Measurements from ENCODE around the gene YLPM1.

Gene YLPM1

GRCh38 chr14:74733221-74733620 lies 29.9 kb upstream of the YLPM1 start:
- no peak overlapping the region for H3K9ac ChIP-seq (ENCODE audit: low read depth, low read length, poor library complexity, severe bottlenecking)
- H3K9me2 ChIP-seq (replicated peaks; ENCODE audit: low read depth, low read length), result no peaks in the 10 kb centered on the region
- no peak overlapping the region for H2AFZ ChIP-seq (ENCODE audit: low read length)
- H4K20me1 ChIP-seq (ENCODE audit: insufficient read depth, low read length, poor library complexity, severe bottlenecking), result no peaks in the 10 kb centered on the region
- H3K4me1 ChIP-seq (ENCODE audit: insufficient read depth, low read length, poor library complexity, severe bottlenecking), result no peaks in the 10 kb centered on the region
- H3K4me3 ChIP-seq (ENCODE audit: low read length, poor library complexity, severe bottlenecking), result no peak overlapping the region
- H3F3A ChIP-seq (ENCODE audit: low read depth), result no peaks in the 10 kb centered on the region
- no peak overlapping the region for H3K4me2 ChIP-seq (ENCODE audit: low read depth, low read length, poor library complexity, severe bottlenecking)
- H3K79me2 ChIP-seq (ENCODE audit: insufficient read depth, low read length), result peaks cover 5% of the 10 kb centered on the region; the same call in 1 of the 2 replicates
- H3K27me3 ChIP-seq (ENCODE audit: insufficient read depth, low read length, poor library complexity, severe bottlenecking), result no peaks in the 10 kb centered on the region
- TF ChIP-seq EZH2phosphoT487 (IDR thresholded peaks at IDR 0.05; ENCODE audit: borderline replicate concordance), result no peak
- TF ChIP-seq CTCF (conservative IDR thresholded peaks at IDR 0.05; ENCODE audit: low read length), result no peak
- H3K9me3 ChIP-seq (ENCODE audit: insufficient read depth, low read depth, low read length), result no peaks in the 10 kb centered on the region
- H3K36me3 ChIP-seq (ENCODE audit: insufficient read depth, low read length), result peaks cover 46% of the 10 kb centered on the region; the same call in 1 of the 2 replicates

GRCh38 chr14:74735125-74735524 lies 28.0 kb upstream of the YLPM1 start:
- Histone ChIP-seq H3F3A (ENCODE audit: low read depth) (no peaks in the 10 kb centered on the region), H3K4me3 (ENCODE audit: low read length, poor library complexity, severe bottlenecking) (no peak overlapping the region), H2AFZ (ENCODE audit: low read length) (no peak overlapping the region), H3K9me3 (ENCODE audit: insufficient read depth, low read depth, low read length) (no peaks in the 10 kb centered on the region), H4K20me1 (ENCODE audit: insufficient read depth, low read length, poor library complexity, severe bottlenecking) (no peaks in the 10 kb centered on the region), H3K36me3 (ENCODE audit: insufficient read depth, low read length) (peaks cover 46% of the 10 kb centered on the region; the same call in 1 of the 2 replicates), H3K4me1 (ENCODE audit: insufficient read depth, low read length, poor library complexity, severe bottlenecking) (no peaks in the 10 kb centered on the region), H3K9me2 (replicated peaks; ENCODE audit: low read depth, low read length) (no peaks in the 10 kb centered on the region), H3K27me3 (ENCODE audit: insufficient read depth, low read length, poor library complexity, severe bottlenecking) (no peaks in the 10 kb centered on the region), H3K4me2 (ENCODE audit: low read depth, low read length, poor library complexity, severe bottlenecking) (no peak overlapping the region), H3K9ac (ENCODE audit: low read depth, low read length, poor library complexity, severe bottlenecking) (no peak overlapping the region), H3K79me2 (ENCODE audit: insufficient read depth, low read length) (peaks cover 4% of the 10 kb centered on the region; the same call in 1 of the 2 replicates)
- no peak for TF ChIP-seq CTCF (conservative IDR thresholded peaks at IDR 0.05; ENCODE audit: low read length)
- no peak for TF ChIP-seq EZH2phosphoT487 (IDR thresholded peaks at IDR 0.05; ENCODE audit: borderline replicate concordance)

- Histone ChIP-seq H3K4me1 (ENCODE audit: insufficient read depth, low read length, poor library complexity, severe bottlenecking) (no peaks in the 10 kb centered on the region), H3K4me2 (ENCODE audit: low read depth, low read length, poor library complexity, severe bottlenecking) (no peak overlapping the region), H3K27me3 (ENCODE audit: insufficient read depth, low read length, poor library complexity, severe bottlenecking) (no peaks in the 10 kb centered on the region), H3K36me3 (ENCODE audit: insufficient read depth, low read length) (peaks cover 39% of the 10 kb centered on the region; the same call in 1 of the 2 replicates), H3K9ac (ENCODE audit: low read depth, low read length, poor library complexity, severe bottlenecking) (no peak overlapping the region), H3F3A (ENCODE audit: low read depth) (no peaks in the 10 kb centered on the region), H3K4me3 (ENCODE audit: low read length, poor library complexity, severe bottlenecking) (no peak overlapping the region), H4K20me1 (ENCODE audit: insufficient read depth, low read length, poor library complexity, severe bottlenecking) (no peaks in the 10 kb centered on the region), H3K9me2 (replicated peaks; ENCODE audit: low read depth, low read length) (no peaks in the 10 kb centered on the region), H3K79me2 (ENCODE audit: insufficient read depth, low read length) (no peaks in the 10 kb centered on the region), H3K9me3 (ENCODE audit: insufficient read depth, low read depth, low read length) (no peaks in the 10 kb centered on the region), H2AFZ (ENCODE audit: low read length) (no peak overlapping the region)
- TF ChIP-seq CTCF (conservative IDR thresholded peaks at IDR 0.05; ENCODE audit: low read length), result no peak
- no peak for TF ChIP-seq EZH2phosphoT487 (IDR thresholded peaks at IDR 0.05; ENCODE audit: borderline replicate concordance)
Measured at GRCh38 chr14:74737753-74738325, 25.3 kb upstream of the YLPM1 start.
